ENCODE data around the gene RSPRY1.
"Not testable (repeated sequence)": the region's sequence is repeated elsewhere in the genome, so short reads cannot be mapped to it uniquely, and the experiment has no call there.

Gene RSPRY1

GRCh38 chr16:57186872-57187854 is 1.0 kb downstream of the RSPRY1 start:
- DNase-seq = peak; percentile 49

GRCh38 chr16:57187902-57188710 is 2.0 kb downstream of the RSPRY1 start:
- DNase-seq = not testable (repeated sequence)

- no peak for DNase-seq
Measured at GRCh38 chr16:57188711-57189002, 2.5 kb downstream of the RSPRY1 start.

- not testable (repeated sequence) for DNase-seq
Measured at GRCh38 chr16:57189527-57189926, 3.4 kb downstream of the RSPRY1 start.

- no peak for DNase-seq
Measured at GRCh38 chr16:57190136-57190535, 4.0 kb downstream of the RSPRY1 start.

- no peak for DNase-seq
Measured at GRCh38 chr16:57191056-57191571, 5.0 kb downstream of the RSPRY1 start.

GRCh38 chr16:57192146-57192545 is 6.0 kb downstream of the RSPRY1 start:
- no peak for DNase-seq

- no peak for DNase-seq
Measured at GRCh38 chr16:57192720-57193486, 6.8 kb downstream of the RSPRY1 start.

GRCh38 chr16:57194512-57194911 is 8.4 kb downstream of the RSPRY1 start:
- no peak for DNase-seq

- DNase-seq = no peak
Measured at GRCh38 chr16:57196286-57196685, 10.2 kb downstream of the RSPRY1 start.

GRCh38 chr16:57196753-57197152 is 10.6 kb downstream of the RSPRY1 start:
- peak; percentile 6 for DNase-seq

GRCh38 chr16:57200321-57200720 is 14.2 kb downstream of the RSPRY1 start:
- not testable (repeated sequence) for DNase-seq

GRCh38 chr16:57200926-57201325 is 14.8 kb downstream of the RSPRY1 start:
- DNase-seq = not testable (repeated sequence)

- DNase-seq = no peak
Measured at GRCh38 chr16:57202095-57202886, 16.2 kb downstream of the RSPRY1 start.

GRCh38 chr16:57203451-57203850 is 17.3 kb downstream of the RSPRY1 start:
- DNase-seq = no peak

GRCh38 chr16:57204675-57205074 is 18.5 kb downstream of the RSPRY1 start:
- peak; percentile 8 for DNase-seq

GRCh38 chr16:57208926-57209325 is 22.8 kb downstream of the RSPRY1 start:
- no peak for DNase-seq

- DNase-seq = no peak
Measured at GRCh38 chr16:57209780-57210179, 23.7 kb downstream of the RSPRY1 start.

- DNase-seq = no peak
Measured at GRCh38 chr16:57213462-57213861, 27.3 kb downstream of the RSPRY1 start.

GRCh38 chr16:57216968-57217367 is 30.8 kb downstream of the RSPRY1 start:
- DNase-seq = no peak

- no peak for DNase-seq
Measured at GRCh38 chr16:57223057-57223456, 36.9 kb downstream of the RSPRY1 start.
